Stimulated activated CD8-positive, alpha-beta memory T cell treated with anti-CD3 and anti-CD28 coated beads, Interleukin-4, amount 100 ng/mL, for 4 hours (primary cell): ENCODE results near the gene MAGOHB.
"Not testable (repeated sequence)": the region's sequence is repeated elsewhere in the genome, so short reads cannot be mapped to it uniquely, and the experiment has no call there.

Source experiments
- DNase-seq, 2 donors: peaks; one replicate each; pipeline ENCODE4 v3.0.0-alpha.2; 2020; ENCODE audit warnings: low read depth in 2 of 2, low spot score in 1 of 2

Gene MAGOHB

GRCh38 chr12:10612984-10613348 is 443 bp downstream of the MAGOHB start:
- DNase-seq: no peak

DNA sequence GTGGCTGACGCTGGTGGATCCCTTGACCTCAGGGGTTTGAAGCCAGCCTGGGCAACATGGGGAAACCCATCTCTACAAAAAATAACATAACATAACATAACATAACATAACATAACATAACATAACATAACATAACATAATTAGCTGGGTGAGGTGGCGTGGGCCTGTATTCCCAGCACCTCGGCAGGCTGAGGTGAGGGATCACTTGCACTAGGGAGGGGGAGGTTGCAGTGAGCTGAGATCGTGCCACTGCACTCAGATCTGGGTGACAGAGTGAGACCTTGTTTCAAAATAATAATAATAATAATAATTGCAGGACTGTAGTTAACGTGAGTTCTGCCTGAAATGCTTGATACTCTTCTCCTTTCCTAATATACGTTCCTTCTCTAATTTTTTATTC is 1.3 kb downstream of the MAGOHB start:
- no peak for DNase-seq

GRCh38 chr12:10611258-10611657 is 2.2 kb downstream of the MAGOHB start:
- not testable (repeated sequence) for DNase-seq

DNA sequence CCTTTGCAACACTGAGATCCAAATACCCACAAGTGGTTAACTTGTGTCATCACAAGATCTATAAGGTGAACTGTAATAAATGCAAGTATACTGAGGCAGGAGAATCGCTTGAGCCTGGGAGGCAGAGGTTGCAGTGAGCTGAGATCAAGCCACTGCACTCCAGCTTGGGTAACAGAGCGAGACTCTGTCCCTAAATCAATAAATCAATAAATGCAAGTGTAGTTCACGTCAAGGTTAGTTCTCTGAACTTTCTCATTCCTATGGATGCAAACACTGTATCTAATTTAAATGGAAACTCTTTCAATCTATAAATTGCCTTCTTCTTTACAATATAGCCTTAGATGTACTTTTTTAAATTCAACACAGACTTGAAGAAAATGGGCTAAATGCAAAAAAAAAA is 3.2 kb downstream of the MAGOHB start:
- DNase-seq: no peak

DNA sequence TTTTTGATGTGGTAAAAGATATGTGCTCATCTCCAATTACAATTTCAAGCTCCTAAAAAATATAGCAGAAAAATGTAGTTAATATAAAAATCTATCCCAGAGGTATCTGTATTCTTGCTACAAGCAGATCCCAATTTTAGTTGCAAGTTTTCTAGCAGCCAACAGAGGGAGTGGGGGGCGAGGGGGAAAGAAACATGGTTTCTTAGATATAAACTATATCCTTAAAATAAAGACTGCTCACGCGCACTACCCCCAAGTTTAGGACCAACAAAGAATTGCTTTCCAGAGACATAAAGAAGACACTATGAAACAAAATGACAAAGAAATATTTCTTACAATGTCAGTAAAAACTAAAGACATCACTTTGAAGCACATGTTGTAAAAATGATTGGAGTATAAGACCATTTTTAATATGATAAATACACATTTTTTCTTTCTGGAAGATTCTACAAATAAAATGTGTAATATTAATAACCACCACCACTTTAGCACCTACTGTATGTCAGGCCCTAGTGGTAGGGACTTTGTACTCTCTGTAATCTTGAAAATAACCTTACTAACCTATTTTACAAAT is 5.4 kb downstream of the MAGOHB start:
- DNase-seq: no peak

DNA sequence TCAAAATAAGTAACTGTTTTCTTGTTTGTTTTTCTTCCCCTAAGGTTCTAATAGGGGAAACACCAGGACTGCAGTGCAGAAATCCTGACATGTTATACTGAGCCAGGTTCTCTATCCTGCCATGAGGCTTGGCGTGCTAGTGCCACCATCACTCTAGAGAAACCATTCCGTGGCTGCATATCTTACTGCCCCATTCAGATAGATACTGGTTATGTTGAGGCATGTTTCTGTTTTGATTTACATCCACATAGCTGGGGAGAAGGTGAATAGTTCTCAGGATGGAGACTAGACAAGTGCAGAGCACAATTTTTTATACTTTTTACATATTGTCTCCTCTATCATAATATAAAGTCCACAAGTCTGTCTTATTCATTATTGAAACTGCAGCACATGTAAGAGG is 11.5 kb downstream of the MAGOHB start:
- no peak for DNase-seq

GRCh38 chr12:10600988-10601387 is 12.4 kb downstream of the MAGOHB start:
- no peak for DNase-seq

DNA sequence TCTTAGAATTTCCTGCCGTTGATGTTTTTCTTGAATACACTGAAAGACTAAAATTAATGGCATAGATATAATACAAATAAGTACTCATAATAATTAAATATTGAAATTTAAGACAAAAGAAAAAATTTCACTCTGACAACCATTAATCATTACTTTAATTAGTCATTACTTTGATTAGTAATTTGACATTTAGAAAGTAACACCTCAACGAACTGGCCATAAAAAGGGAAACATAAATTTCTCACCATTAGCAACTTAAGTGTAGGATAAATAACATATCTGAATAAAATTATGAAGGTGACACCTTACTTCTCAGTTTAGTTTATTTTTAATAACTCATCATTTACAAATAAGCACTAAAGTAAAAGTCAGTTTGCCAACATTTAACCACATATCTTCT is 17.5 kb downstream of the MAGOHB start:
- DNase-seq: no peak

- no peak for DNase-seq
Observed at GRCh38 chr12:10590966-10591365, 22.4 kb downstream of the MAGOHB start.

- DNase-seq: no peak
Observed at GRCh38 chr12:10584415-10584814, 29.0 kb downstream of the MAGOHB start.

- DNase-seq: no peak
Observed at GRCh38 chr12:10582704-10583103, 30.7 kb downstream of the MAGOHB start.

- DNase-seq: not testable (repeated sequence)
Observed at GRCh38 chr12:10582133-10582532, 31.3 kb downstream of the MAGOHB start.

- DNase-seq: no peak
Observed at GRCh38 chr12:10574307-10574706, 39.1 kb downstream of the MAGOHB start.

GRCh38 chr12:10572021-10572490 is 41.4 kb downstream of the MAGOHB start:
- not testable (repeated sequence) for DNase-seq

GRCh38 chr12:10571141-10571540 is 42.3 kb downstream of the MAGOHB start:
- no peak for DNase-seq

- DNase-seq: no peak
Observed at GRCh38 chr12:10567813-10568212, 45.6 kb downstream of the MAGOHB start.

GRCh38 chr12:10563966-10564365 is 49.4 kb downstream of the MAGOHB start:
- no peak for DNase-seq

DNA sequence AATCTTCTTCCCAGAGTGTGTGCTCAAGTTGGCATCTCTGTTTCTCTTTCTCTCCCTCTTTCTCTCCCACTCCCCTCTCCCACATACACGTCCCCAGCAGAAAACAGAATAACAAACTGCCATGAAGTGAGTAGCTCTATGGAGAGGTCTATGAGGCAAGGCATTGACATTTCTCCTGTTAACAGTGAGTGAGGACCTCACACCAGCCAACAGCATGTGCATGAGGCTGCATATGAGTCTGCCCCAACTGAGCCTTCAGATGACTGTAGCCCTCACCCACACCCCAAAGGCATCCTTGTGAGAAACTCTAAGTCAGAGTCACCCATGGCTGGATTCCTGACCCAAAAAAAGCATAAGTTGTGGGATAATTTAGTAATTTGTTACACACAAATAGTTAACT is 50.4 kb downstream of the MAGOHB start:
- DNase-seq: no peak

DNA sequence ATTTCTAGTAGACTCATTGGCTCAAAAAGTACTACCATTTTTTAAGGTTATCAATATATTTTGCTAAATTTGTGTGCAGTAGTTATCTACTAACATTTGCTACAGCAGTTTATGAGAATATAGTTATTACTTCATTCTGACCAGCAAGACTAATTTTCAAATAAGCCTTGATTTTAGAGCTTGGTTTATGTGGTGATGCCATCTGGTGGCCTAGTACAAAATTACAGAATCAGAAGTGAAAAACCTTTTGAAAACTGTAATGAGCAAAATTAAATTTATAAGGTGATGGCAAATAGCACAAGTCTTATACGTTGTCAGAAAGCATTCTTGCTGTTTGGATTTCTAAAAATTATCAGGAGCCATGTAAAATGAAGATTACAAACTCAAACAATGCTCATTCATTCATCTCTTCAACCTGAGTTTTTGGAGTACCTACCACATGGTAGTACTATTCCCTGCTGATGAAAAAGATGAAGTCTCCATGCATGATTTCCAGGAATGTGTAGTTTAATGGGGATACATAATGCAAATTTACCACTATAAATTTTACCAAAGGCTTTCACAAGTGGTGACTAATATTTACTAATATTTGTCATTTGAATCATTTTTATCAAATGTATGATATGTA is 51.0 kb downstream of the MAGOHB start:
- DNase-seq: no peak

- DNase-seq: no peak
Observed at GRCh38 chr12:10559244-10559643, 54.2 kb downstream of the MAGOHB start.

DNA sequence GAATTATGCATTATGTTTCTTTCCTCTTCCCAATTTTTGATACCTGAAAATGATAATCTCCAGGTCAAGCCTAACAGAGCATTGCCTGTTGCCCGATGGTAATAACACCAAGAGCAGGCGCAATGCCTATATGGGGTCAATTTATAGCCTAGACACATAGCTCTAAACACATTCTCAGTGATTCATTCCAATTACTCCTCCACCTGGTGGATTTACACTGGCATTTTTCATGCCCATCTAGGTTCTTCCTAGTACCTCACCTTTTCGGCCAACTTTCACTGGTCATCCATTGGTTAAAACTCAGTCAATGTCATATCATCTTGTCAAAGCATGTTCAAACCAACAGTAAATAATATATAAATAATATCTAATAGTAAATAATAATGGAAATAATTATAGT is 54.6 kb downstream of the MAGOHB start:
- DNase-seq: no peak

DNA sequence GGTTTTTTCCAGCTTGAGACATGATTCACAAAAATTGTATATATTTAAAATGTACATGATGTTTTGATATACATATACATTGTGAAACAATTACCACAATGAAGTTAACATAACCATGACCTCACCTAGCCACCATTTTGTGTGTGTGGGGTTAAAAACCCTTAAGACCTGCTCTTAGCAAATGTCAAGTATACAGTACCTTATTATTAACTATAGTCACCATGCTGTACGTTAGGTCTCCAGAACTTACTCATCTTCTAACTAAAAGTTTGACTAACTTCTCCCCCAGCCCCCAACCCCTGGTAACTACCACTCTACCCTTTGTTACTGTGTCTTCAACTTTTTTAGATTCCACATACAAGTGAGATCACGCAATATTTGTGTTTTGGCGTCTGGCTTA is 55.1 kb downstream of the MAGOHB start:
- DNase-seq: no peak

DNA sequence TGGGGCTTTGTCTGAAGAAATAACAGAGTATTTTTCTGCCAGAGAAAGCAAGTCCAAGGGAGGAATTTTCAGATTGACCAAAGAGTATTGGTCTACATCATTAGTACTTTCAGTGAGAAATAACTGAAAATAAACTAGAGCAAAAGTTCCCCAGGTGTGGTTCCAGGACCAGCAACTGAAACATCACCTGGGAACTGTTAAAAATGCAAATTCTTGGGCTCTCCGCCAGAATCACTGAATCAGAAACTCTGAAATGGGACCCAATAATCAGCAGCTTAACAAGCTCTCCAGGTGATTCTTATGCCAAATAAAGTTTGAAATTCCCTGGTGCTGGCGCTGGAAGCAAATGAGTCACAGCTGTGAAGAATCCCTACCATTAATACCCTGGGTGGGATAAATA is 55.6 kb downstream of the MAGOHB start:
- DNase-seq: no peak
